Activated naive CD8-positive, alpha-beta T cell treated with anti-CD3 and anti-CD28 coated beads, Interleukin-2, amount 50 U/mL, for 24 hours (primary cell): ENCODE data around the gene ADAMTSL5.

Experiments
- ATAC-seq: fragments of 150-1000 bp; cut with Tn5 transposase; one replicate; pipeline ENCODE4 v1.10.0; 2021
- DNase-seq: peaks from one replicate; pipeline ENCODE4 v3.0.0; 2021
- H3K27ac Mint-ChIP-seq: one replicate; pipeline ENCODE4 v1.8.0; 2021; ENCODE audit warnings: mild to moderate bottlenecking, mixed read lengths
- H3K27me3 Mint-ChIP-seq: one replicate; pipeline ENCODE4 v1.8.0; 2021; ENCODE audit warnings: mixed read lengths
- H3K36me3 Mint-ChIP-seq: one replicate; pipeline ENCODE4 v1.8.0; 2021; ENCODE audit warnings: low read depth, mixed read lengths
- H3K4me1 Mint-ChIP-seq: one replicate; pipeline ENCODE4 v1.8.0; 2021; ENCODE audit warnings: mixed read lengths
- H3K4me3 Mint-ChIP-seq: one replicate; pipeline ENCODE4 v1.8.0; 2021; ENCODE audit warnings: mild to moderate bottlenecking, moderate library complexity, mixed read lengths
- H3K9me3 Mint-ChIP-seq: one replicate; pipeline ENCODE4 v1.8.0; 2021; ENCODE audit warnings: mixed read lengths

Gene ADAMTSL5

DNA sequence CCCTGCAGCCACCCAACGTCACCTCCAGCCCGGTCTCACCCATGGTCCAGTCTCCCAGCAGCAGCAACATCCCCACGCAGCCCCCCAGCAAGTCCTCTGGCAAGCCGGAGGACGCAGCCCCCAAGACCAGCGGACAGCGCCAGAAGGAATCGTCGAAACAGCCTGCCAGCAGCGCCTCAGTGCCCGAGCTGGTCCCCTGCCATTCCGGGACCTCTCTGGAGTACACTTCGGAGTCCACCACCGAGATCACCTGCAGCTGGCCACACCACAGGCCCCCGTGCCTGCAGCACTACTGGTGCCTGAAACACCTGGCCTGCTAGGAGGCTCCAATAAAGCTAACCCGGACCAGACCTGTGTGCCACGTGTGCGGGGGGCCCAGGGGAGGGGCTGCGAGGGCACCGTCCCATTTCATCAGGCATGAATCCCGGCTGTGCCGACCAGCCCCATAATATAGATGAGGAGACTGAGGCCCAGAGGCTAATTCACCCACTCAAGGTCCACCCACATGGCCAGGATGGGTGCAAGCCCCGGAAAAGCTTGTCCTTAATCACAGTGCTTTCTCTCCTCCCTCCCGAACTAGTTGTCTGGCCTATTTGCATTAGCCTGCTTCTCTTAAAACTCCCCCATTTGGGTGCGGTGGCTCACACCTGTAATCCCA, 15.1 kb downstream of the ADAMTSL5 start:
- Mint-ChIP-seq H3K4me1 (peaks cover 2% of the 10 kb centered on the region), H3K27me3 (peaks cover 2% of the 10 kb centered on the region), H3K9me3 (no peaks in the 10 kb centered on the region), H3K27ac (no peak overlapping the region), H3K4me3 (no peak overlapping the region), H3K36me3 (no peaks in the 10 kb centered on the region)
- ATAC-seq (no peak), DNase-seq (no peak)

DNA sequence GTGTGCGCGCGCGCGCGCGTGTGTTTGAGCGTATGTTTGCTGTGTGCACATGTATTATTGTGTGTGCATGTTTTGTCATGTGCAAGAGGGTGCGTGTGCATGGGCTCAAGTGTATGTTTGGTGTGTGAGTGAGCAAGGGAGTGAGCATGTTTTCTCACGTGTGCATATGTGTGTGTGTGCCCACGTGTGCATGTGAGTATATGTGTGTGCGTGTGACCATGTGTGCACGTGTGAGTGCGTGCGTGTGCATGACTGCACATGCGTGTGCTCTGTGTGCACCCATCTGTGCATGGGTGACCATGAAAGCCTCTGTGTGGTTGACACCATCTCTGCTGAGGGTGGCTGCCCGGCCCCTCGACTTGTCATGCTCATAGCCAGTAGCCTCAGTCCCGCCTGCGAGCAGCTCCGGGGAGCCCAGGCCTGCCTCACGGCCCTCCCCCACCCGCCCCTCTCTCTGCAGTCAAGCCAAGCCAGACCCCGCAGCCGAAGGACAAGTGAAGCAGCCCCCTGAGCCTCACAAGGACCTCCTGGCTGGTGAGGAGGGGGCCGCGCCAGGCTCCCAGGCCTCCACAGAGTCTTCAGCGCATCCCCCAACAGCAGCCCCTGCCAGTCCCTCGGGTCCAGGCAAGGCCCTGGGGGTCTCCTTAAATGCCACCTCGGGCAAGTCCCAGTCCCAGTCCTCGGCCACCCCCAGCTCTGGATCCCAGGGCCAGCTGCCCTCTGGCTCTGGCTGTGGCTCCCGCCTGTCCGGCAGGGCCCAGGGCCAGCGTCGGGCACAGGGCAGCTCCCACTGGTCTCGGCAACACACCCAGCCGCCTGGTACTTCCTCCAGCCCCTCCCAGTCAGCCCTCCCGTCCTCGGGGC, 15.9 kb downstream of the ADAMTSL5 start:
- Mint-ChIP-seq H3K9me3 (no peaks in the 10 kb centered on the region), H3K27ac (no peak overlapping the region), H3K4me3 (no peak overlapping the region), H3K27me3 (peaks cover under 1% of the 10 kb centered on the region), H3K36me3 (no peaks in the 10 kb centered on the region), H3K4me1 (no peaks in the 10 kb centered on the region)
- ATAC-seq (no peak), DNase-seq (no peak)

DNA sequence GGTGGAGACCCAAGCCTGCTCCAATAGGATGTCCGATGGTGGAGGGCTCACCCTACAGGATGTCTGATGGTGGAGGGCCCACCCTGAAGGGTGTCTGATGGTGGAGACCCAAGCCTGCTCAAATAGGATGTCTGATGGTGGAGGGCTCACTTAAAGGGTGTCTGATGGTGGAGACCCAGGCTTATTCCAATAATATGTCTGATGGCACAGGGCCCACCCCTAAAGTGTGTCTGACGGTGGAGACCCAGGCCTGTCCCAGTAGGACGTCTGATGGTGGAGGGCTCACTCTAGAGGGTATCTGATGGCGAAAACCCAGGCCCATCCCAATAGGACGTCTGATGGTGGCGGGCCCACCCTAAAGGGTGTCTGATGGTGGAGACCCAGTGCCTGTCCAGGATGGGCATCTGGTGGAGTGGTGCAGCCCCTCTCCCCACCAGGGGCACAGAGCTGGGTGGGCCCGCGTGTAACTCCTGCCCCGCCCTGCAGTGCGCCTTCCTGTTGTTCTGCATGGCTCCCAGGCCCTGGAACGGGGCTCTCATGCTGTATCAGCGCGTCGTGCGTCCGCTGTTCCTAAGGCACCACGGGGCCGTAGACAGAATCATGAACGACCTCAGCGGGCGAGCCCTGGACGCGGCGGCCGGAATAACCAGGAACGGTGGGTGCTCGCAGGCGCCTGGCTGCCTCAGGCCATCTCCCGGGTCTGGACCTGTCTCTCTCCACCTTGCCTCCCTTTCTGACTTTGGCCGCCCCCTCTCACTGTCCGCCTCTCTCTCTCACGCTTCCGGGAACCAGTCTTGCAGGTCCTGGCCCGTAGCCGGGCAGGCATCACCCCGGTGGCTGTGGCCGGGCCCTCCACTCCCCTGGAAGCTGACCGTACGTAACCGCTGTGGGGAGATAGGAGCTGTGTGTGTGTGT, 16.8 kb downstream of the ADAMTSL5 start:
- Mint-ChIP-seq H3K4me1 (peaks cover 3% of the 10 kb centered on the region), H3K27ac (no peak overlapping the region), H3K9me3 (no peaks in the 10 kb centered on the region), H3K36me3 (no peaks in the 10 kb centered on the region), H3K27me3 (peaks cover 4% of the 10 kb centered on the region), H3K4me3 (no peak overlapping the region)
- DNase-seq (no peak), ATAC-seq (no peak)

DNA sequence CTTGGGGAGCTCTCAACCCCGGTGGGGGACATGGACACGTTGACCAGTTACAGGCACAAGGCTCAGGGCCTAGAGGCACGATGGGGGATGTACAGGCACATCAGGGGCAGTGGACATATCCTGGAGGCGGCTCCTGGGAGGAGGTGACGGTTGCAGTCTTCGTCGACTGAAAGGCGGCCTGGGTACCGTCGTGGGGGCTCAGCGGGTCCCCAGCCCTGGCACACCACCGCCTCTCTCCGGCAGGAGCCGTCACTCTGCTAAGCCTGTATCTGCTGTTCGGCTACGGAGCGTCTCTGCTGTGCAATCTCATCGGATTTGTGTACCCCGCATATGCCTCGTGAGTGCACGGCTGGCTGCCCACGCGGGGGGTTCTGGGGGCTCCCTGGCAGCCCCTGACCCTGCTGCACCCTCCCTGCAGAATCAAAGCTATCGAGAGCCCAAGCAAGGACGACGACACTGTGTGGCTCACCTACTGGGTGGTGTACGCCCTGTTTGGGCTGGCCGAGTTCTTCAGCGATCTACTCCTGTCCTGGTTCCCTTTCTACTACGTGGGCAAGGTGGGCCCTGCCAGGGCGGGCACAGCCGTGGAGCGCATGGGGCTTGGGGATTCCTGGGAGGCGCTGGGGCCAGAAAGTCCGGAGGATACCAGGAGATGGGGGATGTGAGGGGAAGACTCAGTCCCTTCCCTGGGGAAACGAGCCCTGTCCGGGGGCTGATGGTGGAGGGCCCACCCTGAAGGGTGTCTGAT, 17.6 kb downstream of the ADAMTSL5 start:
- Mint-ChIP-seq H3K36me3 (no peaks in the 10 kb centered on the region), H3K27ac (no peak overlapping the region), H3K4me3 (no peak overlapping the region), H3K9me3 (no peaks in the 10 kb centered on the region), H3K27me3 (peaks cover 6% of the 10 kb centered on the region), H3K4me1 (peaks cover 6% of the 10 kb centered on the region)
- DNase-seq (no peak), ATAC-seq (no peak)

DNA sequence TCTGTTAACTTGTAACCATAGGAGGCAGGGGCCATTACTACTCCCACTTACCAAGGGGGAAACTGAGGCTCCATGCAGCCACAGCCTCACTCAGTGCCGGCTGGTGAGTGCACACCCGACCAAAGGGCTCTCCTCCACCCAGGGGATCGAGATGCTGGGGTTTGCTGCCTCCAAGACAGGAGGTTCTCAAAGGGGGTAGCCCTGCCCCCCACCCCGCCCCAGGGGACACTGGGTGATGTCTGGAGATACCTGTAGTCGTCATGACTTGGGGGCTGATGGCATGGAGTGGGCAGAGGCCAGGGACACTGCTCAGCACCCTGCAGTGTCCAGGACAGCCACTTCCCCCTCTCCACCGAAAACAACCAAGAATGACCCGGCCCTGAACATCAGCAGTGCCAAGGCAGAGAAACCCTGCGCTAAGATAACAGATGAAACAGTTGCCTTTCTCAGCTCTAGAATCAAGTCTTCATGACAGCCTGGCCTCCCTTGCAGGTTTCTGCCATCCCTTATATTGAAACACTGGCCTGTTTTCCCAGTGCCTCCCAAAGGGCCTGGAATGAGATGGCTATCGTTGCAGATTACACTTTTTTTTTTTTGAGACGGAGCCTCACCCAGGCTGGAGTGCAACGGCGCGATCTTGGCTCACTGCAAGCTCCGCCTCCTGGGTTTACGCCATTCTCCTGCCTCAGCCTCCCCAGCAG, 18.6 kb downstream of the ADAMTSL5 start:
- no peak overlapping the region for H3K27ac Mint-ChIP-seq
- ATAC-seq (no peak), DNase-seq (no peak)
- H3K4me3 Mint-ChIP-seq: no peak overlapping the region
- H3K36me3 Mint-ChIP-seq: no peaks in the 10 kb centered on the region
- peaks cover 6% of the 10 kb centered on the region for H3K27me3 Mint-ChIP-seq
- H3K4me1 Mint-ChIP-seq: peaks cover 11% of the 10 kb centered on the region
- no peaks in the 10 kb centered on the region for H3K9me3 Mint-ChIP-seq

DNA sequence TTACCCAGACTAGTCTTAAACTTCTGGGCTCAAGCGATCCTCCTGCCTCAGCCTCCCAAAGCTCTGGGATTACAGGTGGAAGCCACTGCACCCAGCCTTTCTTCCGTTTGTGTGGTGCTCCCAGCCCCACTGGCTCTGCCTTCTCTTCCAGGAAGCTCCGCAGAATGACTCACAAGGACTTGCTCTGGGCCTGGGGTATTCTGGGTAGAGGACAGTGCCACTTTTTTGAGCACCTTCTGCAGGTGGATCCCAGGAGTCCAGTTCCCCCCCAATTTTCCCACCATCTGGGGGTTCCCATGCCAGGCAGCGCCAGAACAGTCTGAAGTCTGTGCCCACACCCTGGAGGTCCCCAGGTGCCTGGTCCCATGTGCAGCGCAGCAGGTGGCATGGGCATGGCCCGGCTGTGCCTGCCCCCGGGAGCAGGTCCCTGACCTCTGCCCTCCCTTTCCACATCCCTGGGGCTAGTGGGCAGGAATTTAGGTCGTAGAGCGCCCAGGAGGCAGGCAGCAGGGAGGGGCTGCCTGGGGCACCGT, 20.3 kb downstream of the ADAMTSL5 start:
- DNase-seq (no peak), ATAC-seq (no peak)
- H3K27ac Mint-ChIP-seq: no peak overlapping the region
- no peaks in the 10 kb centered on the region for H3K9me3 Mint-ChIP-seq
- peaks cover 6% of the 10 kb centered on the region for H3K27me3 Mint-ChIP-seq
- no peak overlapping the region for H3K4me3 Mint-ChIP-seq
- H3K4me1 Mint-ChIP-seq: peaks cover 12% of the 10 kb centered on the region
- no peaks in the 10 kb centered on the region for H3K36me3 Mint-ChIP-seq

DNA sequence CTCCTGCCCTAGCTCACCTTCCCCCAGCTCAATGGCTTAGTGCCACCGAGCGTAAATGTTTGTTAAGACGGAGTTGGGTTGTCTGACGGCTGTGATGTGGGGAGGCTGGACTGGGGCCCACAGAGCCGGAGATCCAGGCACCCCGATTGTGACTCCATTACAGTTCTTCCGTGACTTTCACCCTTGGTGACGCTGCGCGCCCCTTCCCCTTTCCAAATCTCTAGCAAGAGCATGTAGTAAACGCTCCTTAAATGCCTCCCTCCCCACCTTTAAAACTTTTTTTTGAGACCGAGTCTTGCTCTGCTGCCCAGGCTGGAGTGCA, 21.0 kb downstream of the ADAMTSL5 start:
- ATAC-seq (no peak), DNase-seq (no peak)
- H3K4me3 Mint-ChIP-seq: peak overlapping the region; percentile 71
- no peaks in the 10 kb centered on the region for H3K9me3 Mint-ChIP-seq
- H3K27ac Mint-ChIP-seq: peak overlapping the region; percentile 64
- peaks cover 6% of the 10 kb centered on the region for H3K27me3 Mint-ChIP-seq
- H3K4me1 Mint-ChIP-seq: peaks cover 12% of the 10 kb centered on the region
- no peaks in the 10 kb centered on the region for H3K36me3 Mint-ChIP-seq

DNA sequence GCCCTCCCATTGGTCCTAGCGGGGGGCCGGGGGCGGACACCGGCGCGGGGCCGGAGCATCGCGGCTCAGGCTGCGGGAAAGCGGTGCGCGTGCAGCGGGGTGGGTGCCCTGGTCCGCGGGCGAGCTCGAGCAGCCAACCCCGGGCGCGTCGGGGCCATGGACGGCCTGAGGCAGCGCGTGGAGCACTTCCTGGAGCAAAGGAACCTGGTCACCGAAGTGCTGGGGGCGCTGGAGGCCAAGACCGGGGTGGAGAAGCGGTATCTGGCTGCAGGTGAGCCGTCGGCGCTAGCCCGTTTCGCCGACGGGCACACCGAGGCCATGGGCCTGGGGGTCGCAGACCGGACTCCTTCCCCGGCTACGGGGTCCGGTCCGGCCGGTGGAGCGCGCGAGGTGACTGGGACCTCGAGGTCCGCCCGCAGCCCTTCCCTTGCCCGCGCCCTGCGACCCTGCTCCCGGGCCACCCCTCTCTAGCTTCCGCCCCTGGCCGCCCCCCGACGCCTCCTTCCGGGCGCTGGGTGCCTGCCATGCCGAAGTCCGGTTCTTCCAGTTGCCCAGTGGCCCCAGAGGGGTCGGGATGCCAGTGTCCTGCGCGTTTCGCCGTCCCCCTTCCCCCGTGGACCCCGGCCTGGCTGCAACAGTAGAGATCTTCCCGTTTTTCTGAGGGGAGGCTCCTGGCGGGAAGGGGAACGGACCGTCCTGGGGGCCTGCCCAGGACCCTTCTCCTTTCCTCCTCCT, 21.5 kb downstream of the ADAMTSL5 start, which contains the start of gene REEP6:
Gene REEP6, plus strand, starts transcription at position 68 of the 735 bp plus-strand sequence. Its CDS starts 89 bp downstream, at position 157.
- peaks cover 12% of the 10 kb centered on the region for H3K4me1 Mint-ChIP-seq
- no peak for ATAC-seq
- peaks cover 6% of the 10 kb centered on the region for H3K27me3 Mint-ChIP-seq
- H3K36me3 Mint-ChIP-seq: no peaks in the 10 kb centered on the region
- H3K4me3 Mint-ChIP-seq: peak within 1 kb of the TSS; percentile 84
- no peak for DNase-seq
- no peaks in the 10 kb centered on the region for H3K9me3 Mint-ChIP-seq
- peak within 1 kb of the TSS; percentile 94 for H3K27ac Mint-ChIP-seq

DNA sequence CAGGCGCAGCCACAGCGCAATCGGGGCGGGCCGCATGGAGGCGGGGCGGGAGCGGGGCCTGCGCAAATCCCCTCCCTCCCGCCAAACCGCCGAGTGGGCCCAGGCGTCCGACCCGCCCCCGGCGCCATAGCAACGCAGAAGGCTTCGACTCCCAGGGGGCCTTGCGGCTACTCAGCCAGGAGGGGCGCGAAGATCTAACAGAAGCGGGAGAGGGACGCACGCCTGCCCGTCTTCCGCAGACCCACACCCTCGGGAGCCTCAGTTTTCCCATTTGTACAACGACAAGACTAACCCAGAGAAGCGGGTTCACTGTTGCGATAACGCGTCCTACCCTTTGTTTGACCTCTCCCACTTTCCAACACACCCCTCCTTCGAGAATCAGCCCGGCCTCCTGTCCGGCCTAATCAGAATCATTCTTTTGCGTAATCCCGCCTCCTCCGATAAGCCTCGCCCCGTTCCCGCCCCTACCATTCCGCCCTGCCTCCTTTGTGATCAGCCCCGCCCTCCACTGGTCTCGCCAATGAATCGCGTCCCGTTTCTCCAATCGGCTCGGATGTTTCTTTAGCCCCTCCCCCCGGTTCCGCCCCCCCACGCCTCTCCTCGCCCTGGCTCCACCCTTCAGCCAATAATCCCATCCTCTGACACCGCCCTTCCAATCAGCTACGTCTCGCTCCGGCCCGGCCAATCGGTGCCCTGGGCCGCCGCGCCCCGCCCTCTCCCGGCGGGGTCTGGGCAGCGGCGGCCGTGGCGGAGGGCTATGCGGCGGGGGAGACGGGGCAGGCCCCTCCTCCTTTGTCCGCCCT, 22.3 kb downstream of the ADAMTSL5 start, which contains the start of gene PCSK4:
Gene PCSK4, minus strand, starts transcription at position 40 of the 803 bp plus-strand sequence. Its CDS starts 4 bp downstream, at position 36.
- Mint-ChIP-seq H3K27ac (peak within 1 kb of the TSS; percentile 94), H3K9me3 (no peaks in the 10 kb centered on the region), H3K4me1 (peaks cover 12% of the 10 kb centered on the region), H3K36me3 (no peaks in the 10 kb centered on the region), H3K4me3 (peak within 1 kb of the TSS; percentile 84), H3K27me3 (peaks cover 6% of the 10 kb centered on the region)
- ATAC-seq: peak; percentile 94
- peak; percentile 96 for DNase-seq

DNA sequence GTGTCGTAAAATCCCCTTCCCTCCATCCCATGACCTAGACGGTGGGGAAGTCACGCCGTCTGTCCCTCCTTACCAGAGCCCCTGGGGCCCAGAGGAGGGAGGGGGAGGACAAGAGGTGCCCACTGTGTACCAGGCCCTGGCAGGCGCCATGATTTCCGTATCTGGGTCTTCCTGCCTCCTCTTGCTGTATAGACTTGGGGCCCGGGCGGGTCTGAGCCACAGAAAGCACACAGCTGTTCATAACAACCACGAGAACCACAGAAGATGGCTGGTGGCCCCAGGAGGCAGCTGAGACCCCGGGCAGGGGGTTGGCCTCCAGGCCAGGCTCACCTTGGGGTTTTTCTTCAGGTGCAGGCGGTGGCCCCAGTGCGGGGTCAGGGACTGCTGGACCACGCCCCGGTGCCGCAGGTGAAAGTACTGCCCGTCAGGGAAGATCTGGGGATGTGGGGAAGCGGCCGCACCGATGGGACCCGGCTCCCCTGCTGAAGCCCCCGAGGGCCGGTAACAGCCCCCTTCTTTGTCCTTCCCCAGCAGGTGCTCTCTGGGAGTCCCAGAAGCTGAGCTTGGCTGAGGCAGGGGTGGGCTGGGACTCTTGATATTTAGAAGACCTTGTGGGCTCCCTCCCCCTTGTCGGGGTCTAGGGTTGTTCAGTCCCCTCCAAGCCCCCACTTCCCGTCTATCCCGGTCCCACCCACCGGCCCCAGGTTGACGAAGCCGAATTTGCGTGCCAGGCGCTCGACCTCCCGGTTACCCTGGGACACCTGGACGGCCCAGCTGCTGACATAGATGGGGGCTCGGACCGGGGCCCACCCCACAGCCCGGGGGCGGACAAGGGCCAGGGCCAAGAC, 23.1 kb downstream of the ADAMTSL5 start:
- Mint-ChIP-seq H3K9me3 (no peaks in the 10 kb centered on the region), H3K4me1 (peaks cover 12% of the 10 kb centered on the region), H3K27me3 (peaks cover 6% of the 10 kb centered on the region), H3K4me3 (no peak overlapping the region), H3K36me3 (no peaks in the 10 kb centered on the region), H3K27ac (no peak overlapping the region)
- DNase-seq: no peak
- no peak for ATAC-seq

DNA sequence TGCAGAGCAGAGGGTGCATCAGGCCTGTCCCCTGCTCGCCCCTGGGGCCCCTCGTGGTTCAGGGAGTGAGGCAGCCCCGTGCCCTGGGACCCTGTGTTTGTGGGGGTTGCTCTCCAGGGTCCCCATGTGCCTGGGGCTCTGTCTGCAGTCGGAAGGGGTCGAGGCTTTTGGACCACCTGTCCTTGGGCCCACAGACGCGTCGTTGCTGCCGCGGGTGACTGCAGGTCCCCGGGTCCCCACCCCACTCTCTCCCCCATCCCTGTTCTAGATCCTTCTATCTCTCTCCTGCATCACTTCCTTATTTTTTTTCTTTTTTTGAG, 24.6 kb downstream of the ADAMTSL5 start:
- Mint-ChIP-seq H3K4me3 (no peak overlapping the region), H3K27me3 (peaks cover 6% of the 10 kb centered on the region), H3K27ac (no peak overlapping the region), H3K9me3 (no peaks in the 10 kb centered on the region), H3K4me1 (peaks cover 12% of the 10 kb centered on the region), H3K36me3 (no peaks in the 10 kb centered on the region)
- no peak for ATAC-seq
- DNase-seq: no peak
